Stimulated activated CD8-positive, alpha-beta memory T cell treated with anti-CD3 and anti-CD28 coated beads, Interleukin-7, amount 100 ng/mL, for 24 hours (primary cell): ENCODE measurements around the gene VCP.

Experiments
- DNase-seq: peaks from one replicate; pipeline ENCODE4 v3.0.0-alpha.2; 2020; ENCODE audit warnings: low read depth

VCP gene

DNA sequence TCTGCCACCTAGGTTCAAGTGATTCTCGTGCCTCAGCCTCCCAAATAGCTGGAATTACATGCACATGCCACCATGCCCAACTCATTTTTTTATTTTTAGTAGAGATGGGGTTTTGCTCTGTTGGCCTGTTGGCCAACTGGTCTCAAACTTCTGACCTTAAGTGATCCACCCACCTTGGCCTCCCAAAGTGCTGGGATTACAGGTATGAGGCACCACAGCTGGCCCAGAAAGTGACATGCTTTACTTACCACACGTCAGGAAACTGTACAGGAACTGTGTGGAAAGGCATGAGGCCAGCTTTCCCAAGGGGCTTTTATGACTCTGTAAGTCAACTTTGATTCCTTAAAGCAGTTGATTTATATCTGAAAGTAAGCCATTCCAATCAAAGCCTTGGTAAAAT, 57.9 kb downstream of the VCP start:
- no peak for DNase-seq

DNA sequence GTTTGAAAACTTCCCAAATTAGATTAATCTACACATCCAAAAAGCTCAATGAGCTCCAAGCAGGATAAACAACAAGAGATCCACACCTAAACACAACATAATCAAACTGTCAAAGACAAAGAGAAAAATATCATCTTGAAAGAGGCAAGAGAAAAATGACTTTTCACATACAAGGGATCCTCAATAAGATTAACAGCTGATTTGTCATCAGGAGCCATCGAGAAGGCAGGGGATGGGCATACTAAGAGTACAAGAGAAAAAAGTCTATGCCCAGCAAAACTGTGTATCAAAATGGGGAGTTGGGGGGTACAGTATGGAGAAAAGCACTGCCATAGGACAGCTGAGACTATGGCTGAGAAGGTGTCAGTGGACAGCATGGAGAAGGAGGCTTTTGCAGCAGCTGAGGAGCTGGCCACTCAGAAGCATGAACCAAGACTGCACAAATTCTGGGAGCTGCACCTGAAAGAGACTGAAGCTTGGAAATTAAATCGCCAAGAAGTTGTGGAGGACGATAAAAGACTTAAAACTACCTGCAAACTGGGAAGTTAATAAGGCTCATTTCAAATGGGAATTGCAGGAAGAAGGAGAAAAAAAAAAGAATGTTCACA, 62.0 kb downstream of the VCP start:
- no peak for DNase-seq
